ENCODE measurements around the gene STAG2.

- no peak for TF ChIP-seq CTCF (IDR thresholded peaks at IDR 0.05)
- no peak for TF ChIP-seq POLR2AphosphoS5 (IDR thresholded peaks at IDR 0.05)
These were observed 4.2 kb downstream of the STAG2 start for GRCh38 chrX:123965712-123966111.

Measured in breast epithelium (tissue), 3 donors.